Islet of Langerhans (tissue), 1 donor: ENCODE measurements around the gene SCT.

Source experiments
- FAIRE-seq: peaks from one replicate; lab custom pipeline; 2011; peaks lifted over from hg19 to GRCh38; lab: Jason Lieb, UNC

Gene SCT

DNA sequence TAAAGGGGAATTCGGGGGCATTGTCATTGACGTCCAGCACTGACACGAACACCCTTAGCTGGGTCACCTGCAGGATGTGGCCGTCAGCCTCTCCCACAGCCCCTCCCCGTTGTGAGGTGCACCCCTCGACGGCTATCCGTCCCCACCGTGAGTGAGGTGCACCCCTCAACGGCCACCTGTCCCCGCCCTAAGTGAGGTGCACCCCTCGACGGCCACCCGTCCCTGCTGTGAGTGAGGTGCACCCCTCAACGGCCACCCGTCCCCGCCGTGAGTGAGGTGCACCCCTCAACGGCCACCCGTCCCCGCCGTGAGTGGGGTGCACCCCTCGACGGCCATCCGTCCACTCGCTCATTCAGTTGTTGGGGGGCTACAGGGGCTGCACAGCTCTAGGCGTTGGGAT is 5.1 kb downstream of the SCT start:
- FAIRE-seq: no peak

DNA sequence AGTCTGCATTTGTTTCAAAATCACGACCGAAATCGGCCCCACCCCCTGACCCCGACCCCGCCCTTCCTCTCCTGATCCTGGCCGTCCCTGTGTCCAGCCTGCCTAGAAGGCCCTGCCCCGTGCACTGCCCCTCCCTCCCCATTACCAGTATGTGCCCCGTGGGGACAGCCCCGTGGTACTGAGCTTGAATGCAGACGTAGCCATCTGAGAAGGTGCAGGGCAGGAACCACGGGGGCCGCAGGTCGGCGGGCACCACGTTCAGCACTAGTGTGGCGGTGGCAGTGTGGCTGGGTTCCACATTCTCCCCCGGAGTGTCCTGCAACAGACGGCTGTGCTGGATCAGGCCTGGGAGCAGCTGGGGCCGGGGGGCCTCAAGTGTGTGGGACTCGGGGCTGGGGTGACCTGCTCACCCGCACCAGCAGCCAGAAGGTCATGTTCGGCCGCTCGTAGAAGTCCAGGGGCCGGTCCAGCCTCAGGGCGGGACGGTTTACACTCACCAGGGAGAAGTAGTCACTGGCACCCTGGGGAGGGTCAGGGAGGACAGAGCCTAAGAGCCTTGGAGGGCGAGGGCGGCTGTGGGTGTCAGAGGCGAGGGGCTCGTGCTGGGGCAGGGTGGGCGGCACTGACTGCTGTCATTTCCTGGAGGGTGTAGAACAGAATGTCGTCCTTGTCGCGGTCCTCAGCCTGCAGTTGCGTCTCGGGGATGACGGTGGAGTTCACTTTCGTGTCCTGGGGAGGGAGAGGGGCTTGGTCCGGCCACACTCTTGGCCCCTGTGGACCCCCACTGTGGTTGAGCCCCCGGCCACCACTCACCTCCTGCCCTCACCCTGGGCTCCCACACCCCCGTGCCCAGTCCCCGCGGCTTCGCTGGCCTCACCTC is 5.8 kb downstream of the SCT start:
- FAIRE-seq: no peak

DNA sequence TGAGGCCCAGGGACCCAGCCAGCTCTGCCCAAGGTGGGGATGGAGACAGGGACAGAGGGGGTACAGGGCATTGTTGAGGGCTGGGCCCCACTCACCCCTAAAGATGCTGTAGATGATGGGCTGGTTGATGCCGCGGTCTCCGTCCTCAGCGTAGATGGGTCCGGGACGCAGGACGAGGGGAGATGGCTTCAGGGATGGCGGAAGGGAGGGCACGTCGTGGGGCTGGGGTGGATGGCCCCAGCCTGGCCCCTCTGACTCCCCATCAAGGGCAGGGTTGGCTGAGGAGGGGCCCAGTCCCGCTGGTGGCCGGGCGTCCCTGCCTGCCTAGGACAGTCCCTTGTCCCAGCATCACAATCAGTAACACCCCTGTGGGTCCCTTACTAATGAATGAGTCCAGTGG is 6.8 kb downstream of the SCT start:
- FAIRE-seq: no peak

DNA sequence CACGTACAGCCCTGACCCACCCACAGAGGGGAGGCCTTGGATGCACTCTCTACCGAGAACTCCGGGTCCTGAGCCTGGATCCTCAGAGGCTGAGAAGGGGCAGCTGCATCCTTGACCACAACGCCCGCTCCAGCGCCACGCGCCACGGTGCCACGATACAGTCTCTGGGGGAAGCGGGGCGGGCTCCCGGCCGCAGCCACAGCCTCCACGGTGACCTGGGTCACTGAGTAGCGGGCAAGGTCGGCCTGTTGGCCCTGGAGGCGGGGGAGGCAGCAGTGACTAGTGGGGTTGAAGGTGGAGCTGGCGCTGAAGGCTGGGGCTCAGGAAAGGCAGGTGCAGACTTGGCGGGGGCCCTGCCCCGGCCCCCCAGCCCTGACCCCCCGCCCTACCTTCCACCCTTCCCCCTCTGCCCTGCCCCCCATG is 7.3 kb downstream of the SCT start:
- FAIRE-seq: no peak

DNA sequence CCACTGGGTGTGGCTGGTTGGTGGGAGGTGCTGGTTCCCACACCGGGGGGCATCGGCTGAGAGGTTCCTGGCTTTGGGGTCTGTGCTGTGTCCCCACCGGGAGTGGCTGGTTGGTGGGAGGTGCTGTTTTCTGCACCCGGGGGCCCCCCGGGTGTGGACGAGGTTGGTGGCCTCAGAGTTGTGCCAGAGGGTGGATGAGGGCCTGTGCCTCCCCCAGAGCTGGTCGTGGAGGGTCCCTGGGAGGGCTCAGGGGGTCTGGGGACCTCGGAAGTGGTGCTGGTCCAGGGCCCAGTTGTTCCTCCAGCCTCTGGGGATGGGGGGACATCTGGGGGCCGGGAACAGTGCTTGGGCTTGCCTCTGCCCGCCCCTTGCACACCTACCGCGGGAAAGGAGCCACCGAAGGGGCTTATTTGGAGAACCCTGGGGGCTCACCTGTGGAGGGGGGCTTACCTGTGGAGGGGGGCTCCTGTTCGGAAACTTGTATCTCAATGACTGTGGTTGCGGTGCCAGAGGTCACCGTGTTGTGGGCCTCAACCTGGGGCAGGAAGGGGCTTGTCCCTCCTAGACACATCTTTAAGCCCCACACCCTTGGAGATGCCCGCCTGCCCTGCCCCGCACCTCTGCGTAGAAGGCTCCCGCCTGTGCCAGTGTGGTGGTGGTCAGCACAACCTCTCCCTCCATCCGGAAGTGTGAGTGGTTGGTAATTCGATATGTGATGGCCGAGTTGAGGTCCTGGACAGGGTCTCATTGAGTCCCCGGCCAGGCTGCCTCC is 7.9 kb downstream of the SCT start:
- no peak for FAIRE-seq

DNA sequence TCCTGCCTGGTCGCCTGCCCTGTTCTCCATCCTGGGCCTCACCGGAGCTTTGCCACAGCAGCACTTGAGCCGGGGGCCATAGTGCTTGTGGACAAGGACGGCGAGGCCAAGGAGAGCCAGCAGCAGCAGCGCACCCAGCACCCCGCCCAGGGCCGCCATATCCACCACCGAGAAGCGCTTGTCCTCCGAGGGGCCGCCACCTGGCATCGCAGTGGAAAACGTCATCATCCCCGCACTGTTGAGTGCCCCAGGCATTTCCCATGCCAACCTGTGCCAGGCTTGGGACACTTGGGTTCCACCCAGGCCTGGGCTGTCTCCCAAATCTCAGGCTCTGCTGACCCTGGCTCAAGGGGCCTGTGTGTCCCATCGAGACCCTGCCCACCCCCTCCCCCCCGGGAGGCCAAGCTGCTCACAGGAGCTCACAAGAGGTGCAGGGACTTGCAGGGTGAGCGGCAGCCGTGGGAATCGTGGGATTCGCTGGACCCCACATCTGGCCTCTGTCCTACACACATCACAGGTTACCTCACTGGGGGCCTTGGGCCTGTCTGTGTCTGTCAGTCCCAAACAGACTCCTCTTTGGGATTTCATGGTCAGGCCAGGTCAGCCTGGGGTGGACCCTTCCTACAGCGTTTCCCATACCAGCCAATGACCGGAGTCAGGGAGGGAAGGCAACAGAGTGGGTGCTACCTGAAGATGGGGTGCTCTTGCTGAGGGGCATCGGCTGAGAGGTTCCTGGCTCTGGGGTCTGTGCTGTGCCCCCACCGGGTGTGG is 8.9 kb downstream of the SCT start:
- no peak for FAIRE-seq

DNA sequence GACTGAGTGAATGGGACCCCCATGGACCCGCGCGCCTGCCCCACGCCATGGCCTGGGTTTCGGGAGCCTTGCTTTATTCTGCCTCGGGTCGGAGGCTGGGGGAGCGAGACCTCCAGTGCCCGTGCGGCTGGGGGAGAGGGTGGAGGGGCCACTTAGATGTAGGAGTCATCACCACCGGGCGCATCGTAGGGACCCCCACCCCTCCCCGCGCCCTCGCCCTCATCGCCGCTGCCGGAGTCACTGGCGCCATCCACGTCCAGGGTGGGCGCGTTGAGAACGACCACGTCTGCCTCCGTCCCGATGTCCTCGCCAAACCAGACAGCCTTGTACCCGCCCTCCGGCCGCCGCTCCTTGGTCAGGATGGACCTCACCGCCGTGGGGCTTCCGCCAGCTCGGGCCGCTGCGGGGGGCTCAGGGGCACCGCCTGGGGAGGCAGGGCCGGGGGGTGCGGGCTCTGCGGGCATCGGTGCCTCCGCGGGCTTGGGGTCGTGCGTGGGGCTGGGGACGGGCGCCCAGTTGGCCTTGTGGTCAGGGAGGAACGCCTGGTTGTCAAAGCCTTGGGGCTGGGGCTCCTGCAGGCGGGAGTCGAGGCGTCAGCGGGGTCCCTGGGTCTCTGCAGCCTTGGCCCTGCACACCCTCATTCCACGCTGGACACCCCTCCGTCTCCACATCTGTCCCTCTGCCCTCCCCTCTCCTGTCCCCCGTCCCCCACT is 9.6 kb downstream of the SCT start:
- FAIRE-seq: no peak

DNA sequence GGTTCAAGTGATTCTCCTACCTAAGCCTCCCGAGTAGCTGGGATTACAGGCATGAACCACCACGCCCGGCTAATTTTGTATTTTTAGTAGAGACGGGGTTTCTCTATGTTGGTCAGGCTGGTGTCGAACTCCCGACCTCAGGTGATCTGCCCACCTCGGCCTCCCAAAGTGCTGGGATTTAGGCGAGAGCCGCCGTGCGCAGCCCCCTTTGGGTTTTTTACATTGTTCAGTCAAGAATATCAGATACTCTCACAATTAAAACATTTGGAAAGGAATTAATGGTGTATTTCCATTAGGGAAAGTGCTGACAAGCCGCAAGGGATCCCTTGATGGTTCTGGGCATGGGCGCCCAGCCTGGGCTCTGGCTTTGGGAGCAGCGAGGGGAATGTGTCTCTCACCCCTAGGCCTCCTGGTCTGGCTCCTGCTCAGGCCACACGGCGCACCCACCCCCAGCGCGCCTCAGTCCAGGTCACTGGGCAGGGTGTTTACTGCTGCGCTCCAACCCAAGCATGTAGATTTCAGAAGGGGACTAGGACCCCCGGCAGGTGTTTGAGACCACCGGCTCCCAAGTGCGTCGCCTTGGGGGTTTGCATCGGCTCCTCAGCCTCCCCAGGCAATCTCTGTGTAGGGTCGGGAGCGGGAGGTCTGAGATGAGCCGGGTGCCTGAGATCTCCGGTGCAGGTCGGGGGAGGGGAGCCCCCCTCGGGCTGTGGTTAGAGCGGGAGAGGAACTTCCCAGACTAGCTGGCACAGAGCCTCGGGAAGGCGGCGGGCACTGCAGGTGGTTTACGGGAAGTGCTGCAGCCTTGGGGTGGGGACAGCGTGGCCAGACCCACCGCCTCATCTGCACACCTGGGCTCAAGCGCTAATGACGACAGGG is 10.4 kb downstream of the SCT start:
- FAIRE-seq: no peak

DNA sequence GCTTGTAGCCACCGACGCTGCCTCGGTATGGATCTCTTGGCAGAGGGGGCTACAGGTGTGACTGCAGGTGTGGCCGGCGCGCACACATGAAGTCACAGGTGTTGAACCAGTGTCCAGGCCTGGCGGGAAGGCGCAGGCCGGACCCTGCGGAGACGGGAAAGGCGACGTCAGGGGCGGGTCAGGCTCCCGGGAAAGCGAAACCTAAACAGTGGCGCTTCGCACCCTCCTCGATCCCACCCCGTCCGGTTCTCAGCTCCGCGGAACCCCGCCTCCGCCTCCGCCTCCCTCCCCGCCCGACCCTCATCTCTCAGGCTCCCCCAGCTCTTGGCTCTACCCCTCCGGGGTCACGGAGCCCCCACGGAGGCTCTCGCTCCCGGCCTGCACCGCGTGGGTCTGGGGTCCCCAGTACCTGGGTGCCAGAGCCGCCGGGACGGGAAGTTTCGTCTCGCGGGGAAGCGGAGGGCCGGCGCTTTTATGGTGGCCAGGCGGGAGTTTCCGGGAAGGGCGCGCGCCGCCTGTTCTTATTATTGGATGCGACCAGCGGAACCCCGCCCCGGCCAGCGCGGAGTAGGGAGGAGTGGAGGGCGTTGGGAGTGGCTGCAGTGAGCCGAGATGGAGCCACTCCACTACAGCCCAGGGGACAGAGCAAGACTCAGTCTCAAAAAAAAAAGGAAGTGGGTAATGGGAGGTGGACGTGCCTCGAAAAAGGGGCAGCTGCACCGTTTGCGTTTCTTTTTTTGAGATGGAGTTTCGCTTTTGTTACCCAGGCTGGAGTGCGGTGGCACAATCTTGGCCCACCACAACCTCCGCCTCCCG is 11.3 kb downstream of the SCT start, which contains the start of gene IRF7:
Gene IRF7, minus strand, starts transcription at position 447 of the 816 bp plus-strand sequence. CDS start 586 bp downstream, outside the sequence.
- FAIRE-seq: no peak

DNA sequence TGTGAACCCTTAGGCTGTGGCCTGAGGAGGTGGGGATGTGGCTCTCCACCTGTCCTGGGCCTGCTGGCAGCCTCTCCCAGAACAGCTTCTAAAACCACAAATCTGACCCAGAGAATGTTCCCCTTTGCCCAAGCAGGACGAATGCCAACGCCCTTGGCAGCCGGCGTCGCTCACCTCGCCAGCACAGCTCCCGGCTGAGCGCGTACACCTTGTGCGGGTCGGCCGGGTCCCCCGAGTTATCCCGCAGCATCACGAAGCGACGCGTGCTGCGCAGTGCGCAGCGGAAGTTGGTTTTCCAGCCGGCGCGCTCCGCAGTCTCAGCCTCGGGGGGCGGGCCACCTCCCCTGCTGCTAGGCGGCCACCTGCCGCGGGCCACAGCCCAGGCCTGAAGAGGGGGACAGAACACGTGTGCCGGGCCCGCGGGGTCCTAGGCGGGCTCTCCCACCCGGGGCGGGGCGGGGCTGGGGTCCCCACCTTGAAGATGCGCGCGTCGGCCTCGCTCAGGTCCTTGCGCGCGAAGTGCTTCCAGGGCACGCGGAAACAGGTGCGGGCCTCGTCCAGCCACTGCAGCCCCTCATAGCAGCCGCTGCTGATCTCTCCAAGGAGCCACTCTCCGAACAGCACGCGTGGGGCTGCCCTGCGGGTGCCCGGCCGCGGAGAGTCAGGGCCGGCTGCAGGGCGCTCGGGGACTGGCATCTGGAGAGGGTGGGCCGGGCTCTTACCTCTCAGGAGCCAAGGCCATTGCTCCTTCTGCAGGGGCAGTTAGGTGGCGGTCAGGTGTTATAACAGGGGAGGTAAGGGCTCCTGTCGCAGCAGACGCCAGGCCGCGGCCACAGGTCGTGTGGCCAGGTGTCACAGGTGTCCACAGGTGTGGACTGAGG is 12.1 kb downstream of the SCT start:
- no peak for FAIRE-seq

DNA sequence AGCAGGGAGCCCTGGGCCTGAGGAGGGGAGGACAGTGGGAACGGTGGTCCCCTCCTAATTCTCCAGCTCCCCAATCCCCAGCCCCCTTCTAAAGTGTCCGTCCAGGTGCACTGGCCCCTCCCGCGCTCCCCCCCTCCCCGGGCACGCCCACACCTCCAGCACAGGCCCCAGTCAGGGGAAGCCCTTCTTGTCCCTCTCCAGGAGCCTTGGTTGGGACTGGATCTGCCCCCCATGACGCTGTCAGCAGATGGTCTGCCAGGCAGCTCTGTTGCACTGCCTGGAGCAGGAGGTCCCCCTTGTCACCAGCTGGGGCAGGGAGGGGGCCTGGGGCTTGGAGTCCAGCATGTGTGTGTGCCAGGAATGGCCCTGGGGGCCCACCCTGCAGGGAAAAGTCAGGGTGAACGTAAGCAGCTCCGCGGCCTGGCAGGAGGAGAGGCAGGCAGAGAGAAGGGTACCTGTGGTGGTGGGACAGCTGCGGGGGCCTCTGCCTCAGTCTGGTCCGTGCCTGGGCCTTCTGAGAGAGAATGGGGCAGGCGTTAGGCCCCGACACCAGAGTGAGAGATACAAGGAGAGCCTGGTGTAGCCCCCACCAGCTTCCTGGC is 12.9 kb downstream of the SCT start:
- FAIRE-seq: no peak

DNA sequence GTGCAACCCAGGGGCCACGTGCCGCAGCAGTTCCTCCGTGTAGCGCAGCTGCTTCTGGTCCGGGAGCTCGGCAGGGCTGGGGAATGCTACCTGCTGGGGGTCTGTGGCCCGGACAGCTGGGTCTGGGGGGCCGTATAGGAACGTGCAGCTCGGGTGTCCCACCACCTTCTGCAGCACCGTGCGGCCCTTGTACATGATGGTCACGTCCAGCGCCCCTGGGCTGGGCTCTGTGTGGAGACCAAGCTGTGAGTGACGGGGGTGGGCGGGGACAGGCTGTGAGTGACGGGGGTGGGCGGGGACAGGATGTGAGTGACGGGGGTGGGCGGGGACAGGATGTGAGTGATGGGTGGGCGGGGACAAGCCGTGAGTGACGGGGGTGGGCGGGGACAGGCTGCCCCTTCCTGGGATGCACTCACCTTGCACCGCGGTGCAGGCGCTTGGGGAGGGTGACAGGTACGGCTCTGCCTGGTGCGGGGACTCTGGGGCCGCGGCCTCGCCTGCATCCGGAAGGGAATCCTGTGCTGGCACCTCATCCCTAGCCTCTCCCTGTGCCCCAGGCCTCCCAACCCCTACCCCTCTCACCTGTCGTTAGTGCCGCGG is 13.5 kb downstream of the SCT start:
- FAIRE-seq: no peak

DNA sequence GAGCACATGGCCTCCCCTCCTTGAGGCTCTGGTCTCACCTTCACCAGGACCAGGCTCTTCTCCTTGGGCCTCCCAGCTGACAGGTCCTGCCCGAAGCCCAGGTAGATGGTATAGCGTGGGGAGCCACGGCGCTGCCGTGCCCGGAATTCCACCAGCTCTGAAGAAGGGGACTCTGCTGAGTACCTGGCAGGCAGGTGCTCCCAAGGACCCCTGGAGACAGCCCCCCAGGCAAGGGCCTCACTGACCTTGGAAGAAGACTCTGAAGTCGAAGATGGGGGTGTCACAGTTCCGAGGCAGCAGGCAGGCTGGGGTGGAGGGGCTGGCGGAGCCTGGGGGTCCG is 14.1 kb downstream of the SCT start:
- FAIRE-seq: no peak

DNA sequence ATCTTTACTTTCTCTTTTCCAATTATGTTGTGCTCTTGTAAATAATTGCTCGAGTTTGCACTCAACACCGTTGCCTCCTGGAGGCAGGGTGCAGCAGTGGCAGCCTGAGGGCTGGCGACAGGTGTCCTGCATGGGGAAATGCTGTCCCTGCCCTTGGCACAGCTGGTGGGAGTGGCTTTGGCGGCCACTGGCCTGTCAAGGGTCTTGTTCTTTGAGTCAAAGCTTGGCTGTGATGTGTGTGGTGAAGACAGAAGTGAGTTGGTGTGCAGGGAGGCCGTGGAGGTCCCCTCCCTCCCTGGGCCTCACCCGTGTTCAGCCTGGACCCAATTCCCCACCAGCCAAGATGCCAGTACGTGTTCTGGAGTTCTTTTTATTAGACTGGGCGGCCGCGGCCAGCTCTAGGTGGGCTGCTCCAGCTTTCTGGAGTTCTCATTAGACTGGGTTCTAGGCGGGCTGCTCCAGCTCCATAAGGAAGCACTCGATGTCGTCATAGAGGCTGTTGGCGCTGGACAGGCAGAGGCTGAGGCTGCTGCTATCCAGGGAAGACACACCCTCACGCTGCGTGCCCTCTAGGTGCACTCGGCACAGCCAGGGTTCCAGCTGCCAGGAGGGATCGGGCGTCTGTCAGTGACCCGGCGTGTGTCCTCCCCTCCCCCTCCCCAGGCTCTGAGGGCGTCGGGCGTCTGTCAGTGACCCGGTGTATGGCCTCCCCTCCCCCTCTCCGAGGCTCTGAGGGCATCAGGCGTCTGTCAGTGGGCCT is 14.6 kb downstream of the SCT start:
- FAIRE-seq: no peak

DNA sequence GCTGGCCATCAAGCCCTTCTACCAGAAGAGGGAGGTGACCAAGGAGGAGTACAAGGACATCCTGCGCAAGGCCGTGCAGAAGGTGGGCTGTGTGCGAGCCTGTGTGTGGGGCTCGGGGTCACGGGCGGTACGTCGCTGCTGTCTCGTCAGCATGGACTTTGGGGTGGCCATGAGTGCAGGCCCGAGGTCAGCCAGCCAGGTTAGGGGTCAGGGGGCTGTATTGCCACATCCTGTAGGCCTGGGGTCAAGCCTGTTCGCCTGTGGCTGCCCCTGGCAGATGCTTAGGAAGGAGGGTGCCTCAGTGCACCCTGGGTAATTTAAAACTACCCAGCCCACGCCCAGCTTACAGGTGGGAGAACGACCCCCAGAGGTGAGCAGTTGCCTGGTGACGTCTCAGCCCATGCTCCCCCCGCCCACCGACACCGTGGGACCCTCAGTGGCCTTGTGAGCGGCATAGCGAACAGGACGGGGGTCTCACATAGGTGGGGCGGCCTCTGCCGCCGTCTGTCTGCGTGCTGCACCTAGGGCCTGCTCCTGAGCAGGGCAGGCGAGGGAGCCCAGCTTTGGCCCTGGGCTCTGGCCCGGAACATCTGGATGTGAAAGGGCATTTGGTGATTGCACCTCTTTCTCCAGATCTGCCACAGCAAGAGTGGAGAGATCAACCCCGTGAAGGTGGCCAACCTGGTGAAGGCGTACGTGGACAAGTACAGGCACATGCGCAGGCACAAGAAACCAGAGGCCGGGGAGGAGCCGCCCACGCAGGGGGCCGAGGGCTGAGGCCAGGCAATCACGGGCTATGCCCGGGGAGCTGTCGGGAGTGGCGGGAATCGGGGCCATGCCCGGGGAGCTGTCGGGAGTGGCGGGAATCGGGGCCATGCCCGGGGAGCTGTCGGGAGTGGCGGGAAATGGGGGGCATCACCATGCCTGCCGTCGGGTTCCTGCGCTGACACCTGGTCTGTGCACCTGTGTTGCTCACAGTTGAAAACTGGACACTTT is 15.7 kb downstream of the SCT start:
- no peak for FAIRE-seq

DNA sequence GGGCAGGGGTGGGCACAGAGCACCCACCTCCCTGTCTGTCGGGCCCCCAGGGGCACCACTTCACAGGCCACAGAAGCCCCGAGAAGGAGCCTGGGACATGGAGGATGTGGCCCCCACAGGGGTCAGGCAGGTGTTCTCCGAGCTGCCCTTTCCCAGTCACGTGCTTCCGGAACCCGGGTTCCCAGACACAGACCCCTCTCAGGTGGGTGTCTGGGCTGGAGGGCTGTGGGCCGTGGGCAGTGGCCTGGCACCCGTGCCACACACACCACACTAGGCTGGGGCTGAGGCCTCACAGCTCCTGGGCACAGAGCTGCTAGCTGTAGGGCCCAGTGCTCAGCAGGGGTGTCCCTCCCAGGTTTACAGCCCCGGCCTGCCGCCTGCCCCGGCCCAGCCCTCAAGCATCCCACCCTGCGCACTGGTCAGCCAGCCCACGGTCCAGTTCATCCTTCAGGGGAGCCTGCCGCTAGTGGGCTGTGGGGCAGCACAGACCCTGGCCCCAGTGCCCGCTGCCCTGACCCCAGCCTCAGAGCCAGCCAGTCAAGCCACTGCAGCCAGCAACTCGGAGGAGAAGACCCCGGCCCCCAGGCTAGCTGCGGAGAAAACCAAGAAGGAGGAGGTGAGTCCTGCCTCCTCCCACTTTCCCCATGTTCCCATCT is 16.7 kb downstream of the SCT start:
- FAIRE-seq: no peak
